NCI-H524 (cell line): ENCODE measurements around the gene UQCRQ.

Source experiments
- DNase-seq, 2 experiments: peaks; one replicate each; lab custom pipeline; 2025; lab: John Stamatoyannopoulos, UW

Gene UQCRQ

GRCh38 chr5:132870801-132871200, 4.4 kb downstream of the UQCRQ start:
- DNase-seq, result no peak

DNA sequence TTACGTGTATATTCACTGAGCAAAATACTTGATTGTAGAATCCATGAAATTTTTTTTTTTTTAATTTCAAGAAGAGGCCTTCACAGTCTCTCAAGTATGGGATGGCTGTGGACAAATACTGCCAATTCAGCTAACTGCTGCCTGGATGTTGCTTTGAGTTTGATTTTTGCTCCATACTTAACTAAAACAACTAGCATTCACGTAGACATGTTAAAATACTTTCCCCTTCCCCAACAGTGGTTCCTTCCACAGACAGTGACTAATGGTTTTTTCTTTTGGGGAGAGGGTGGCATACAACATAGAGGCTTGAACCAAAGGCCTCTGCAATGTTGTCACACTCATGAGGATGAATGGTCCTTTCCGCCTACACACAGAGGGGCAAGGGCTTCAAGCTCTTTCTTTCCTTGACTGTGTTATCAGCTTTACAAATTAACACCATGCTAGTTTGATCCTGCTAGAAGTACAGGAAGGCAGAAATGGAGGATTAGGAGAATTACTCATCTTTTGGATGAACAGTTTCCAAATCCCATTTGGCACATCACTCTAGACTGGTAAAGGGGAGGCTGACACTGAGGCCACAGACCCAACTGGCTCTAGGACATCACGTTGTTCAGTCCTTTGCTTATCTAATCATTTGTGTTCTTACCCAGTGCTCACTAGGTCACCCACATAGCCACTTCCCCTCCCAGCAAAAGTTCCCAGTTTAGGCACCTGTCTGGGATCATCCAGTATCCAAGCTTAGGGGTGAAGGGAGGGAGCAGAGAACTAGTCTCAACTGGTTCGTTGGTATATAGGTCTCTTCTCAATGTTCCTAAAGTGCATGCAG, 5.2 kb downstream of the UQCRQ start:
- no peak for DNase-seq

DNA sequence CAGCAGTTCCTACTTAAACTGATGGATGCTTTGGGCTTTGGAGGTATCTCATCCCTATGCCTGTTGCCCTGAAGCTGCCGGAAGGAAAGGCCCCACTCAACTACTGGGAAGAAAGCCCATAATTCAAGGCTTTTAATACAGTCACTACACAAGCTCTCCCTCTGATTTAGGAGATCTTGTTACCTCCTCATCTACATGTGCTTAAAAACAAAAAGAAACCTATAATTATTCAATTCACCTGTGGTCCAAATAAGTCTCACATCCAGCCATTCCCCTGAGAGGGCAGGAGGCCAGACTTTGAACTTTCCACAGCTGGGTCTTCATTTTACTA, 6.3 kb downstream of the UQCRQ start:
- DNase-seq, result no peak

DNA sequence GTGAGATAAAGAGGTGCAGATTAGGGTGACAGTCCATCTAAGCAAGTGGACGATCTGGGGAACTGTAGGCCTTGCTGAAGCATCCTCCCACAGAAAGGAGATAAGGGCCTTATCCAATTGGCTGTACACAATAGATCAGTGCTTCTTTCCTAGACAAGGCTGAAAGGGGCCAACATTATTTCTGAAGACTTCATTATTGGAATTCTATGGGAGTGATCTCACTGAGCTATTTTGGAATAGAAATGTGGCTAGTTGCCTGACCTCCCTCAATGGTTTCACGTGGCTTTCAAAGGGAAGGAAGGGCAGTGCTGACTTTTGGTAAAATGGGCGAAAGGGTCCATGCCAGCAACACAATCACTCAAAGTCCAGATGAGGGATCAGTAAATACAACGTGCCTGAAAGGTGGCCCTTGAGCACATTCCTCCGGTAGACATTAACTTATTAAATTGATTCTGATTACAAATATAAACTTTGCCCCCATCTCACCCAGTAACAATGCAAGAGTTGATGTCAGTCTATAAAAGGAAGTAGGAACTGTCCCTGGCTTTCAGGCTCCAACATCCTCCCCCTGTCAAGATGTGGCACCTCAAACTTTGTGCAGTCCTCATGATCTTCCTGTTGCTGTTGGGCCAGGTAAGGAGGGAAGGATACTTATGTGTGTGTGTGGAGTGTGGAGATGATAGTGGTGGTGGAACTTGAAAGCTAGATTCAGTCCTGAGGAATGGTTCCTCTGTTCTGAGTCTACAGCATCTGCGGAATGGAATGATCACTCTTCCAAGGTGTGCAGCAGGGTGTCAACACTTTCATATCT, 6.9 kb downstream of the UQCRQ start, which contains the start of gene LEAP2:
TSS of gene LEAP2 (plus strand) at position 550 of the 811 bp plus-strand sequence. CDS start at position 577, 27 bp downstream.
- no peak for DNase-seq

DNA sequence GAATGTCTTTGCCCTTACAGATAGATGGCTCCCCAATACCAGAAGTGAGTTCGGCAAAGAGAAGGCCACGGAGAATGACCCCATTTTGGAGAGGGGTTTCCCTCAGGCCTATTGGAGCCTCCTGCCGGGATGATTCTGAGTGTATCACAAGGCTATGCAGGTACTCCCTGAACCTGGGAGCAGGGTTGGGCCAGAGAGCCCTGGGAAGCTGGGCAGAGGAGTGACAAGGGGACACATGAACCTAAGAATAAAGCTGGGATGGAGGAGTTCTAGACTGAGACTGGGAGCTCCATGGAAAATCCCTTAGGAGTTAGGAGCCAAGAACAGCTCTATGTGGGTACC, 7.5 kb downstream of the UQCRQ start:
- DNase-seq, result no peak

DNA sequence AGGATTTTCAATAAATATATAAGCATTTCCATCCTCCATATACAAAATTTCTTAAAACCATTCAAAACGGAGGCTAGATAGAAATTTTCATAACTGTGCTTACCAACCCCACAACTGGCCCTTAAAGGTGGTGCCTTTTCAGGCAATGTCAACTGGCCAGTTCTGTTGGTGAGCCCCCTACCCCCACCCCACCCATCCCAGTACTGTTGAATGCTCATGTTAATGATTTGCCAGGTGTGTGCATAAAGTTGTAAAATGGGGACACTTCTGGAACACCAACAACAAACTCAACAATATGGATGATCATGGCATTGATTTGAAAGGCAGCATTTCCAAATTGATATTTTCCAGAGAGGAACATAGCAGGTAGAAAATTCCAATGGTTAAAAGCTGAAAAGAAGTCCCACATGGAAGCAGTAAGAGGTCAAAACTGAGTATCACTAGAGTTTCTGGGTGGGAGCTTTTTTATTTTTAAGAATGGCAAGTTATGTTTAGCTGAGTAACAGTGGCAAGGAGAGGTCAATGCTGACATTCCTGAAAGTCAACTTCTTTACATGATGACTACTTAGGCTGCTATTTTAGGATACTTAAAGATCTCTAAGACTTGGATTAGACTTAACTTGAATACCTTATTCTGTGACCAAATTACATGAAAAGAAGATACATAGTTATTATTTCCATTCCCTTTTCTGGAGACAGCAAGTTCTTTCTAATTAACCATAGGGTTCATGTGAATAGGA, 9.7 kb downstream of the UQCRQ start:
- no peak for DNase-seq

GRCh38 chr5:132877466-132877865, 11.0 kb downstream of the UQCRQ start:
- no peak for DNase-seq

- DNase-seq, result peak in 1 of 2 experiments; percentile 33
These were observed 11.5 kb downstream of the UQCRQ start for GRCh38 chr5:132877938-132878337.

DNA sequence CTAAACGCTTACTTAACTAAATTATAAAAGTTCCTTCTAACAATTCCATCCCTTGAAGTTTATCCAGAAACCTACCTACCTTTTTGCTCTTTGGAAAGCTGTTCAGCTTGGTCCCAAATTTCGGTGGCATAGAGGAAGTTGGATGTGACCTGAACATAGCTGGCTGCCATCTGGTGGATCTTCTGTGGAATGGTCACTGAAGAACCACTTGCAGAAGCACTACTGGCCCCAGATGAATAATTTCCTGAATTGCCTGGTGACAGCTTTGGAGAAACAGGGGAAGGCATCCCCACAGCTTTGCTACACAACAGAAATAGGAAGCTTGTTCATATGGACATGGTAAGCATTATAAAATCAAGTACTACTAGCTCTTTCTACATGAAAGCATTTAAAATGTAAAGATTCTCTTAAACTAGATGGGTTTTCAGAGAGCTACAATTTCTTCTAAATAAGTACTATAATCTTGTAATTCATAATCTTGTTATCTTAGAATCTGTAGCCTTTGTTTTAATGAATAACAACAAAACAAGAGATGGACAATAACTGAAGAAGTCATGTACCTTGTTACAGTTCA, 16.9 kb downstream of the UQCRQ start:
- peak in 1 of 2 experiments; percentile 65 for DNase-seq

DNA sequence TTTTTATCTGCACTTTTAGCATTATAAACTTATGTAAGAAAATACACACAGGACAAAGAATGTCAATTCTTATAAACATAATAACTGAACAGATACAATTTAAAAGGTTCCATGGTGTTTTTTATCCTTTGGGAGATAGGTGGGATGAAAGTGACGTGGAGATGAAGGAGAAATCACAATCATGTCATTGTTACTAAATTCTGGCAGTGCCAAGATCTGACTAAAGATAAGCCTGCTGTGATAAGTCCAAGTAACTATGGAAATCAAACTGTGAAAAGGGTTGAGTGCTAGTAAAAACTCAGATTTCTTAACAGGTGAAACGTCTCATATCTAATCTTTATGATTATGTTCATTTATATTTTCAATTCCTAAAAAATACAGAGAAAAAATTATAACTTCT, 18.1 kb downstream of the UQCRQ start:
- DNase-seq, result no peak

DNA sequence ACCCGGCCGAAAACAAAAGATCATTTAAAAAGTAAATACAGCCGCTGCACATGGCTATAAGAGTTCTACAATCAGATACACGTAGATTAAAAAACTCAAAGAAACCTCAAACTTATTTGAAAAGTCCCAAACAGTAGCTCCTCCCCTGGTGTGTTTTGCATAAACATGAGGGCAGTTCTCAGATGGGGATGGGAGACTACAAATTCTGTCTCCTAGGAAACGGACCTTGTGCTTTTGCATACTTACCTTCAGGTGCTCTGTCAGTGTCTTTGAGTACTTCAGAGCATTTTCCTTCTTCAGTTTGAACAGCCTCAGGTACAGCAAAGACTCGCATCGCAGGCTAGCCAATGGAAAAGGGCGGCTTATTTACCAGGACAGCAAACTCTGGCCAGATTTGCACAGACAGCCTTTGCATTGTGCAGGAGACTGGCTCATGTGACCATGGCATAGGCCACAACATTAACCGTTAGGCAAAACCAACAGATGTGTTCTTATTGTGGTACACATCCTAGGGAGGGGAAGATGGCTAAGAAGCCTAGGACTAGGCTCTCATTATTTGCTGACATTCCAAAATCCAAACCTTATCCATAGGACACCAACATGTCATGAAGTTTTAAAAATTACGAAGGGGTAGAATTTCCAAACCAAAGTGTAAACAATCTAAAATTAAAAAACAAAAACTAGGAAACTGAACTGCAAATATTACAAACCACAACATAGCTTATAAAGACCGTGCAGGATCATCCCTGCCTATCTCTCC, 19.8 kb downstream of the UQCRQ start:
- DNase-seq, result no peak

DNA sequence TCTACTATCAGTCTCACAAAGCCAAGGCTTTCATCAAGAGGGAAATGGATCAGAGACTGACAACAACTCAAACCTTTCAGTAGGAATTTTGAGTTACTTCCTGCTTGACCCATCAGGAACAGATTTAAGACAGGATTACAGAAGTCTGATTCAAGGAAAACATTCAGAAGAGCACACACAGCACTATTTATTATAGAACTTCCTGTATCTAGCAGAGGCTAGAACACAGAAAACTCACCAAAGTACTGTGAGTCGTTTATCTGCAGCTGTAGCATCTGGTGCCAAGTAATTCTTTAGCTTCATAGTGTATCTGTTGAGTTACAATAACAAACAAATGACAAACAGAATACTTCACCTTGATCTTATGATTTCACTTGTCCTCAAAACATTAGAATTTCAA, 20.8 kb downstream of the UQCRQ start:
- no peak for DNase-seq

DNA sequence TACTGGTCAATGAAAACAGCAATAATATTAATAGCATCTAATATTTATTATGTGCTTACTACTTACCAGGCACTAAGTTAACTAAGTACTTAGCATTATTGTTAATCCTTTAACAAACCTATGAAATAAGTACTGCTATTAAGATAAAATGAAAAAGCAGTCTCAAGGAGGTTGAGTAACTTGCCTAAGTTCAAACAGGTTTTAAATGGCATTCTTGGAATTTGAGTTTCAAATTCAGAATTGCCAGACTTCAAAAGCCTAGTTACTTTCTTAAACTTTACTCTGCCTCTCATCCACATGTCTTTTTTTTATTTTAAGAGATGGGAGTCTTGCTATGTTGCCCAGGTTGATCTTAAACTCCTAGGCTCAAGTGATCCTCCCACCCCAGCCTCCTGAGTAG, 23.1 kb downstream of the UQCRQ start:
- DNase-seq, result no peak

DNA sequence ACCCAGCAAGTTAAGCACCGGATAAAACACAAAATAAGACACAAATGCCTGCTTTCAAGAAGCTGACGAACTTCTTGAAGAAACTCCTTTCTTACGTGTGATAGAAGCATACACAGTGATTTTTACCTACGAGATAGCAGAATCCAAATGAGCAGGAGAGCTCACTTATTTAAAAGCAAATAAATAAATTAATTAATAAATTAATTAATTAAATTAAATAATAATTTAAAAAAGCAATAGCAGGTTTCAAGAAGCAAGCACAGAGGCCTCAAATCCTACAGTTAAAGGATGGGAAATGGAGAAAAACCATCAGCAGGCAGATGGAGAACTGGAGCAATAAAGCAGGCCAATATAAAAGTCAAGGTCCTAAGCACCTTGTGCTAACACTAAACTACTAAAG, 24.4 kb downstream of the UQCRQ start:
- no peak for DNase-seq

- no peak for DNase-seq
These were observed 29.4 kb downstream of the UQCRQ start for GRCh38 chr5:132895719-132896305.

DNA sequence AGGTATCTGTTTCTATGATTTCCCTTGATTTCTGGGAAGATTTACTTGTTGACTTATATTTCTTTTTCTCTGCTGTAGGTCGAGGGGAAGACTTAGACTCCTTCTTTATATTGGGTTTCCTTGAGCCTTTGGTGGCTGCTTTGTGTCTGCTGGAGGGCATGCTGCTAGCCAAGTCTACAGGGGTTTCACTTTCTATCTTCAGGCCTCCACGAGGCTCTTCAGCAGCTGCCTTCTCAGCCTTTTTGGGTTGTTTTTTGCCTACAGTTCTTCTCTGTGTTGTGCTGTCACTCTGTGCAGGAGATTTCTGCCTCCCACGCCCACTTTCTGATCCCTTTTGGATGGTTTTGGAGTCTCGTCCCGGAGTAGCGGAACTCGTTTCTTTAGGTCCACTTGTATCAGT, 30.2 kb downstream of the UQCRQ start:
- DNase-seq, result no peak

GRCh38 chr5:132898094-132898493, 31.7 kb downstream of the UQCRQ start:
- DNase-seq, result no peak

GRCh38 chr5:132901036-132901435, 34.6 kb downstream of the UQCRQ start:
- DNase-seq, result no peak

- DNase-seq, result no peak
These were observed 35.3 kb downstream of the UQCRQ start for GRCh38 chr5:132901730-132902129.

GRCh38 chr5:132905938-132906337, 39.5 kb downstream of the UQCRQ start:
- no peak for DNase-seq

DNA sequence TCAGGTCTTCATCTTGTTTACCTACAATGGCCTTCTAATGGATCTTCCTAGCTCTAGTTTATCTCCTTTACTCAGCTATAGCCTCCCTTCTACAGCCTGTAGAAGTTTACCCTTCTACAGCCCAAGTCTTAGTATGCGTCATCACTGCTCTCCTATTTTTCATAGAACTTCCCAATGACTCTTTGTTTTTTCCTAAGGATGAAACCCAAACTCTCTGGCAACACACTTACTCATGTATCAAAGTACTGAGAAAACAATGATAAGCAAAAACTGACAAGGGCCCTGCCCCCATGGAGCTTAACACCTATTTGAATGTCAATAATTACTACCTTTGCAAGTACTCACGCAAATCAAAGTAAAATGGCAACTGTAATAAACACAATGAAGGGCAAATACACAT, 40.7 kb downstream of the UQCRQ start:
- no peak for DNase-seq
